ENCODE results near the gene CSMD2. TPM values are rescaled to one million over a fixed set of nuclear protein-coding genes. Genes with fewer than 3 reads are reported as not detected.

CSMD2 gene
- total RNA-seq, 1 experiment from 2014 or later: 0.22 TPM

- intact Hi-C loops (cut with micrococcal nuclease): no loop called here
Observed at GRCh38 chr1:33501774-33502173, 663.3 kb downstream of the CSMD2 start.

More at GRCh38 chr1:33501774-33502173, 663.3 kb downstream of the CSMD2 start:
- H3K27ac ChIP-seq (ENCODE audit: low read depth, low read length): no peak overlapping the region
- no peak overlapping the region for H3K4me3 ChIP-seq (replicated peaks in 1 of 2; ENCODE audit: low read depth in 1 of 2, low read length in 2 of 2)
- no peak for ATAC-seq
- no peaks in the 10 kb centered on the region for H3K27me3 ChIP-seq (ENCODE audit: insufficient read depth, low read length)
- no peak for TF ChIP-seq RAD21 (IDR thresholded peaks at IDR 0.05; ENCODE audit: low read depth)
- TF ChIP-seq SIN3A (IDR thresholded peaks at IDR 0.05; ENCODE audit: low read depth): no peak
- TF ChIP-seq SRF (IDR thresholded peaks at IDR 0.05; ENCODE audit: low read depth): no peak
- no peak for TF ChIP-seq FOSL1 (IDR thresholded peaks at IDR 0.05; ENCODE audit: low read depth)
- no peak for TF ChIP-seq EZH2 (IDR thresholded peaks at IDR 0.05)
- TF ChIP-seq POLR2A (IDR thresholded peaks at IDR 0.05; ENCODE audit: borderline replicate concordance, extremely low read depth, insufficient read depth, insufficient read length): no peak
- TF ChIP-seq EGR1 (IDR thresholded peaks at IDR 0.05; ENCODE audit: low read depth): no peak
- no peak for TF ChIP-seq JUND (IDR thresholded peaks at IDR 0.05)
- TF ChIP-seq YY1 (IDR thresholded peaks at IDR 0.05; ENCODE audit: extremely low read depth, insufficient replicate concordance, low read depth, low read length): no peak
- no peak for TF ChIP-seq CTCF (IDR thresholded peaks at IDR 0.05 in 2 of 3, conservative IDR thresholded peaks at IDR 0.05 in 1 of 3; ENCODE audit: borderline replicate concordance in 1 of 3, insufficient read depth in 1 of 3, low read depth in 2 of 3, low read length in 2 of 3)
- no peak for TF ChIP-seq TCF7L2 (IDR thresholded peaks at IDR 0.05; ENCODE audit: borderline replicate concordance, extremely low read depth, insufficient read depth, insufficient read length)
- no peak for TF ChIP-seq REST (IDR thresholded peaks at IDR 0.05; ENCODE audit: low read depth)
- no peak for TF ChIP-seq EZH2phosphoT487 (IDR thresholded peaks at IDR 0.05; ENCODE audit: borderline replicate concordance)
- TF ChIP-seq ELF1 (IDR thresholded peaks at IDR 0.05; ENCODE audit: borderline replicate concordance, low read depth): no peak
- no peak for TF ChIP-seq CEBPB (IDR thresholded peaks at IDR 0.05; ENCODE audit: low read depth)
- TF ChIP-seq MAX (IDR thresholded peaks at IDR 0.05): no peak
- no peak for TF ChIP-seq ZNF274 (IDR thresholded peaks at IDR 0.05; ENCODE audit: low read depth, low read length)
- TF ChIP-seq CBX3 (IDR thresholded peaks at IDR 0.05; ENCODE audit: low read depth): no peak
- no peak for TF ChIP-seq ZBTB33 (IDR thresholded peaks at IDR 0.05; ENCODE audit: extremely low read depth, insufficient replicate concordance, low read length)
- H4K20me1 ChIP-seq (ENCODE audit: insufficient read depth): no peaks in the 10 kb centered on the region
- ChIA-PET CTCF (no interaction called here), RAD21 (ENCODE audit: low non-redundant PET in 1 of 2, low total read pairs in 2 of 2, uncharacterized antibody in 2 of 2, unreplicated experiment in 2 of 2) (no interaction called here), POLR2A (no interaction called here)
- DNase-seq (ENCODE audit: low read depth, low spot score): no peak
- no peak overlapping the region for H3K9ac ChIP-seq (ENCODE audit: low read length)
- H3K9me2 ChIP-seq (ENCODE audit: insufficient read depth): no peaks in the 10 kb centered on the region
- no peaks in the 10 kb centered on the region for H3K36me3 ChIP-seq (ENCODE audit: control insufficient read depth in 1 of 2, insufficient read depth in 2 of 2, low read length in 2 of 2)
- H3K9me3 ChIP-seq (ENCODE audit: control insufficient read depth in 1 of 2, insufficient read depth in 1 of 2, low read depth in 1 of 2, low read length in 2 of 2): no peaks in the 10 kb centered on the region
- H3K79me2 ChIP-seq (ENCODE audit: insufficient read depth, low read length): no peaks in the 10 kb centered on the region
- no TSS peak for BruUV-seq (replicated peaks)
- no peak overlapping the region for H2AFZ ChIP-seq (ENCODE audit: low read depth, low read length, poor library complexity, severe bottlenecking)
- no peaks in the 10 kb centered on the region for H3K4me1 ChIP-seq (ENCODE audit: control insufficient read depth in 1 of 2, insufficient read depth in 2 of 2, low read length in 2 of 2)
- H3K4me2 ChIP-seq (ENCODE audit: low read length): no peak overlapping the region
